Measurements from ENCODE around the gene ACBD6.

The ACBD6 gene

GRCh38 chr1:180507795-180508724 lies 5.7 kb upstream of the ACBD6 start:
- DNase-seq (ENCODE audit: low read depth, low spot score) = peak; percentile 52
- TF ChIP-seq CTCF (IDR thresholded peaks at IDR 0.05; ENCODE audit: low read depth, low read length) = no peak
- in situ Hi-C loops (cut with HindIII; ENCODE audit: low sequenced_read_pairs) = loop anchor here (25.0 kb wide), 1 partner anchor 354 kb away; no protein-coding TSS in a partner anchor
- no peak overlapping the region for H3K4me3 ChIP-seq (ENCODE audit: low read depth, low read length)

DNA sequence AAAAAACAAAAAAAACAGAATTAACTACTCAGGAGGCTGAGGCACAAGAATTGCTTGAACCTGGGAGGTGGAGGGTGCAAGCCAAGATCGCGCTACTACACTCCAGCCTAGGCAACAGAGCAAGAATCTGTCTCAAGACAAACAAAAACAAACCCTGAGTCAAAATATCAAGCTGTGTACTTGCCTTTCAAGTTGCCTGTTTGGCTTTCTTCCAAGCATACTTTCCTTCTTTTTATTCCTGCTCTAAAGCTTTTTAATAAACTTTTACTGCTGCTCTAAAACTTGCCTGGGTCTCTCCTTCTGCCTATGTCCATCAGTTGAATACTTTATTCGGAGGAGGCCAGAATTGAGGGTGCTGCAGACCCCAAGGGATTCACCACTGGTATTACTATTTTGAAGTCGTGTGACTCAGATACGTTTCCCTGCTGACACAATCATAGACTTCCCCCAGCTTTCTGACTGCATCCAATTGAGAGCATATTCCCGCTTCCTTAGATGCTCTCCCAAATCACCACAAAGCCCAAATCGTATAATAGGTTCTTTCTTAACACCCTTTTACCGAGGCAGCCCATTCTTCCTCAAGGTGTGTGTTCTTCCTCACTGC lies 3.5 kb upstream of the ACBD6 start:
- no peak for TF ChIP-seq CTCF (IDR thresholded peaks at IDR 0.05; ENCODE audit: low read depth, low read length)
- H3K4me3 ChIP-seq (ENCODE audit: low read depth, low read length) = no peak overlapping the region
- DNase-seq (ENCODE audit: low read depth, low spot score) = no peak
- in situ Hi-C loops (cut with HindIII; ENCODE audit: low sequenced_read_pairs) = loop anchor here (25.0 kb wide), 1 partner anchor 356 kb away; no protein-coding TSS in a partner anchor

DNA sequence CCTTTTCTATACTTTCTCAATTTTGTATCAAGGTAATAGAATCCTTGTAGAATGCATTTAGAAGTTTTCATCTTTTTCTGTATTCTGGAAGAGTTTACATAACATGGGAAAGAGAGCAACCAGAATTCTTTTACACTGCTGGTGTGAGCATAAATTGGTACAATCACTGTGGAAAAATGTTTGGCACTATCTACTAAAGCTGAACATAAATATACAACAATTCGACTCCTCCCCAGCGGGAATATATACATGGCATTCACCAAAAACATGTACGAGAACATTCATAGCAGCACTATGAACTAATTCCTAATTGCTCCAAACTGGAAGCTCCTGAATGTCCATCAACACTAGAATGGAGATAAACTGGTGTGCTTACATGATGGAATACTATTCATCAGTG lies 1.8 kb upstream of the ACBD6 start:
- no peak for DNase-seq (ENCODE audit: low read depth, low spot score)
- in situ Hi-C loops (cut with HindIII; ENCODE audit: low sequenced_read_pairs) = loop anchor here (25.0 kb wide), 1 partner anchor 358 kb away; no protein-coding TSS in a partner anchor
- no peak overlapping the region for H3K4me3 ChIP-seq (ENCODE audit: low read depth, low read length)
- no peak for TF ChIP-seq CTCF (IDR thresholded peaks at IDR 0.05; ENCODE audit: low read depth, low read length)

DNA sequence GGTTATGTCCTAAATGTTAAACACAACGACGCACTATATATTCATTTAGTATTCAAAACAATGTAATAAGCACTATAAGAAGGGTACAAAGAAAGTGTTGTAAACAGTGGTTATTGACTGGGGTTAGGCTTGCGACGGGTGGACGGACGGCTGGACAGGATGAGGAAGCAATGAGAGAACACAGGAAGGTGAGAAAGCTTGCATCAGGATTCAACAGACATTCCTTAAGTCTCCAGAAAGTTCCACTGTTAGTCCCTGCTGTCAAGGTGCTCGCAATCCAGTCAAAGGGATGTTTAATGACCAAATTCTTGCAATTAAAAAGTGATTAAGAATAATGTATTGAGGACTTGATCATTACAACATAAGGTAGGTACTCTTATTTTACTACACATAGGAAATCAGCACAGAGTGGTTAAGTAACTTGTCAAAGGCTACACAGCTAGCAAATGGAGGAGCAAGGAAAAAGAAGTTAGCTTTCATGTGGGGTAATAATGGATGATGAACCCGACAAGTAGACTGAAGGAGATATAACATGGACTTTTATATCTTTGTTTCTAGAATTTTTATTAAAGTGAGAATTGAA lies 994 bp upstream of the ACBD6 start:
- in situ Hi-C loops (cut with HindIII; ENCODE audit: low sequenced_read_pairs) = loop anchor here (25.0 kb wide), 1 partner anchor 359 kb away; no protein-coding TSS in a partner anchor
- DNase-seq (ENCODE audit: low read depth, low spot score) = no peak
- no peak for TF ChIP-seq CTCF (IDR thresholded peaks at IDR 0.05; ENCODE audit: low read depth, low read length)
- peak overlapping the region; percentile 74 for H3K4me3 ChIP-seq (ENCODE audit: low read depth, low read length)

DNA sequence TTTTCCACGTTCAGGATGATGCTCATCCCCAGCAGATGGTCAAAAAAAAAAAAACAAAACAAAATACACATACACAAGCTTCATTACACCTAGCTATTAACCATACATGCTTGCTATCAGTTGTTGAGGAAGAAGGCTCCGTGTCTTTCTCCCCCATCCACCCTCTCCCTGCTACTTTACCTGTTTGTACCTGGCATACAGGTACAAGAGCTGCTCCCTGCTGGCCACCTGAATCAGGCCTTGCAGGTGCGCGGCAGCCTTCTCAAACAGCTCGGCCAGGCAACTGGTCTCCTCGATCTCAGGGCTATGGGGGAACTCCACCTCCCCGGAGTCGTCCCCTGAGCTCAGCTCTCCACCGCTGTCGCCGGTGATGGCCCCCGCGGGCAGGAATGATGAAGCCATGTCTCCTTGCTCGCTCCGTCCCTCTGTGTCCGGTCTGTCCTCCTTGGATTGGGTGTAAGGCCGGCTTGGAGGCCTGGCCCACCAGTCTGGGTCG lies 464 bp downstream of the ACBD6 start:
- no peak for TF ChIP-seq CTCF (IDR thresholded peaks at IDR 0.05; ENCODE audit: low read depth, low read length)
- no peak for DNase-seq (ENCODE audit: low read depth, low spot score)
- peak overlapping the region; percentile 74 for H3K4me3 ChIP-seq (ENCODE audit: low read depth, low read length)
- in situ Hi-C loops (cut with HindIII; ENCODE audit: low sequenced_read_pairs) = loop anchor here (25.0 kb wide), 1 partner anchor 360 kb away; no protein-coding TSS in a partner anchor

- in situ Hi-C loops (cut with HindIII; ENCODE audit: low sequenced_read_pairs) = loop anchor here (25.0 kb wide), 1 partner anchor 362 kb away; no protein-coding TSS in a partner anchor
- no peak overlapping the region for H3K4me3 ChIP-seq (ENCODE audit: low read depth, low read length)
- no peak for DNase-seq (ENCODE audit: low read depth, low spot score)
- no peak for TF ChIP-seq CTCF (IDR thresholded peaks at IDR 0.05; ENCODE audit: low read depth, low read length)
Measured at GRCh38 chr1:180500689-180501088, 1.7 kb downstream of the ACBD6 start.

Measured in astrocyte of the spinal cord (primary cell).